ENCODE measurements around the gene CEP128.
A peak's percentile ranks its signal among the peaks of the same experiment; 100 is the strongest.

Gene CEP128

DNA sequence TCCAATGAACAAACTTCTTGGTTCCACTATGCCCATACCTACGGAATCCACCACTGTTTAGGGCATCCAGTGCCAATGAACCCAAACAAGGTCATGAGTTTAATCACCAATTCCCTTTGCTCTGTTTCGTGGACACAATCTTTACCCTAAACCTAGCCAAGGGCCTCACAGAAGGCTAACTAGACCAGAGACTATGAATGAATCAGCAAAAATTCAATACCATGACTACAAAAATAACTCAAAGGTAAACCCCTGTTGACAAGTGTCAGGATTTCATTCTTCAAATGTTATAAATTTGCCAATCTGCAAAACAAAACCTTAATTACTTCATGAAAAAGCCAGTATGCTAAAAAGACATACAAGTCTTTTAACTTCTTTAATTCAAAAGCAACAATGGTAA lies 96.7 kb downstream of the CEP128 start:
- H3K27me3 ChIP-seq (ENCODE audit: insufficient read depth, low read length, poor library complexity), result no peaks in the 10 kb centered on the region
- H2AFZ ChIP-seq (ENCODE audit: low read depth, low read length), result no peak overlapping the region
- no peak overlapping the region for H3K4me3 ChIP-seq (ENCODE audit: low read depth in 1 of 2, low read length in 2 of 2)
- H3K4me1 ChIP-seq (ENCODE audit: insufficient read depth, low read length), result peaks cover 10% of the 10 kb centered on the region; the same call in 1 of the 2 replicates
- no peak overlapping the region for H3K4me2 ChIP-seq (ENCODE audit: insufficient read depth, low read length)
- H4K20me1 ChIP-seq (ENCODE audit: insufficient read depth, low read length), result no peaks in the 10 kb centered on the region
- TF ChIP-seq, protein P1, sequence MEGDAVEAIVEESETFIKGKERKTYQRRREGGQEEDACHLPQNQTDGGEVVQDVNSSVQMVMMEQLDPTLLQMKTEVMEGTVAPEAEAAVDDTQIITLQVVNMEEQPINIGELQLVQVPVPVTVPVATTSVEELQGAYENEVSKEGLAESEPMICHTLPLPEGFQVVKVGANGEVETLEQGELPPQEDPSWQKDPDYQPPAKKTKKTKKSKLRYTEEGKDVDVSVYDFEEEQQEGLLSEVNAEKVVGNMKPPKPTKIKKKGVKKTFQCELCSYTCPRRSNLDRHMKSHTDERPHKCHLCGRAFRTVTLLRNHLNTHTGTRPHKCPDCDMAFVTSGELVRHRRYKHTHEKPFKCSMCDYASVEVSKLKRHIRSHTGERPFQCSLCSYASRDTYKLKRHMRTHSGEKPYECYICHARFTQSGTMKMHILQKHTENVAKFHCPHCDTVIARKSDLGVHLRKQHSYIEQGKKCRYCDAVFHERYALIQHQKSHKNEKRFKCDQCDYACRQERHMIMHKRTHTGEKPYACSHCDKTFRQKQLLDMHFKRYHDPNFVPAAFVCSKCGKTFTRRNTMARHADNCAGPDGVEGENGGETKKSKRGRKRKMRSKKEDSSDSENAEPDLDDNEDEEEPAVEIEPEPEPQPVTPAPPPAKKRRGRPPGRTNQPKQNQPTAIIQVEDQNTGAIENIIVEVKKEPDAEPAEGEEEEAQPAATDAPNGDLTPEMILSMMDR (IDR thresholded peaks at IDR 0.05; ENCODE audit: borderline replicate concordance, extremely low read depth, low read length, poor library complexity, severe bottlenecking), result no peak
- no peak for TF ChIP-seq EZH2 (IDR thresholded peaks at IDR 0.05; ENCODE audit: borderline replicate concordance, low read depth, low read length, severe bottlenecking)
- H3K27ac ChIP-seq (ENCODE audit: low read length), result no peak overlapping the region
- DNase-seq, result no peak
- H3K79me2 ChIP-seq (ENCODE audit: insufficient read depth, low read length), result peaks cover 7% of the 10 kb centered on the region; the same call in 1 of the 2 replicates
- no peaks in the 10 kb centered on the region for H3K9me3 ChIP-seq (ENCODE audit: insufficient read depth, low read length, severe bottlenecking)
- ATAC-seq (ENCODE audit: insufficient read depth, low read depth), result no peak
- H3K9ac ChIP-seq (ENCODE audit: low read depth, low read length), result no peak overlapping the region
- H3K36me3 ChIP-seq (ENCODE audit: insufficient read depth, low read length), result peaks cover 18% of the 10 kb centered on the region

DNA sequence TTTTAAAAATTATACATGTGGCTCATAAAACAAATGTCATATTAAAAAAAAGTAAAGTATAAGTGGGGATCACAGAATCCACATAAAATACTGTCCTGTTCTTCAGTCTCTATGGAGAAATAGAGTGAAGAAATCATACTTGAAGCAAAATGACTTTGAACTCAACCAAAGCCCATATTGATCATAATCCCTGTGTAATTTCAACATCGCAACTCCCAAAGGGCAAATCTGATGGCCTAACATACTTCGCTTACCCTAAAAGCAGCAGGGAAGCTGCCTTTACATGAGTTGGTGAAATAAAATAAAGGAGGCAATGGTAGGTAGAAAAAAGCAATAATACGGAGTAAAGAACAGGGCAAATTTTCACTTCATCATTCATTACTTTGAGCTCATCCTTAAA lies 101.8 kb downstream of the CEP128 start:
- Histone ChIP-seq H3K27ac (ENCODE audit: low read length) (no peak overlapping the region), H2AFZ (ENCODE audit: low read depth, low read length) (no peak overlapping the region), H3K4me2 (ENCODE audit: insufficient read depth, low read length) (no peak overlapping the region), H3K4me3 (ENCODE audit: low read depth in 1 of 2, low read length in 2 of 2) (no peak overlapping the region), H3K79me2 (ENCODE audit: insufficient read depth, low read length) (0 out of 2 replicates have a peak, but pooled peaks cover under 1% of the 10 kb centered on the region), H3K27me3 (ENCODE audit: insufficient read depth, low read length, poor library complexity) (no peaks in the 10 kb centered on the region), H3K9me3 (ENCODE audit: insufficient read depth, low read length, severe bottlenecking) (no peaks in the 10 kb centered on the region), H3K36me3 (ENCODE audit: insufficient read depth, low read length) (peaks cover 40% of the 10 kb centered on the region), H3K9ac (ENCODE audit: low read depth, low read length) (no peak overlapping the region), H4K20me1 (ENCODE audit: insufficient read depth, low read length) (no peaks in the 10 kb centered on the region), H3K4me1 (ENCODE audit: insufficient read depth, low read length) (no peaks in the 10 kb centered on the region; the same call in 1 of the 2 replicates)
- DNase-seq, result no peak
- TF ChIP-seq EZH2 (IDR thresholded peaks at IDR 0.05; ENCODE audit: borderline replicate concordance, low read depth, low read length, severe bottlenecking), result no peak
- TF ChIP-seq, protein P1 (IDR thresholded peaks at IDR 0.05; ENCODE audit: borderline replicate concordance, extremely low read depth, low read length, poor library complexity, severe bottlenecking), result no peak
- no peak for ATAC-seq (ENCODE audit: insufficient read depth, low read depth)

DNA sequence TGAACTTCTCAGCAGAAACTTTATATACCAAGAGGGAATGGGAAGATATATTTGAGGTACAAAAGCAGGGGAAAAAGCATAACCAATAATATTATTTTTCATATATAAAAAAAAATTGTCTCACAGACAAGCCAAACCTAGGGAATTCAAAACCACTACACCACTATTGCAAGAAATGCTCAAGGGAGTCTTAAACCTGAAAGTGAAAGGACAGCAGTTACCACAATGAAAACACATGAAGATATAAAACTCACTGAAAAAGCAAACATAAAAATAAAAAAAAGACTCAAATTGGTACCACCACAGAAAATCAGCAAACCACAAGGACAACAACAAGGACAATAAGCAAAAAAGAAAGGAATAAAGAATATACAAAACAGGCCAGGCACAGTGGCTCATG lies 131.9 kb downstream of the CEP128 start:
- no peak overlapping the region for H3K9ac ChIP-seq (ENCODE audit: low read depth, low read length)
- H3K4me2 ChIP-seq (ENCODE audit: insufficient read depth, low read length), result peak overlapping the region; percentile 57; the same call in 1 of the 2 replicates
- H2AFZ ChIP-seq (ENCODE audit: low read depth, low read length), result no peak overlapping the region
- no peak for TF ChIP-seq EZH2 (IDR thresholded peaks at IDR 0.05; ENCODE audit: borderline replicate concordance, low read depth, low read length, severe bottlenecking)
- TF ChIP-seq, protein P1 (IDR thresholded peaks at IDR 0.05; ENCODE audit: borderline replicate concordance, extremely low read depth, low read length, poor library complexity, severe bottlenecking), result no peak
- DNase-seq (no peak), ATAC-seq (ENCODE audit: insufficient read depth, low read depth) (peak; percentile 85)
- no peaks in the 10 kb centered on the region for H3K27me3 ChIP-seq (ENCODE audit: insufficient read depth, low read length, poor library complexity)
- H3K9me3 ChIP-seq (ENCODE audit: insufficient read depth, low read length, severe bottlenecking), result no peaks in the 10 kb centered on the region
- no peaks in the 10 kb centered on the region for H4K20me1 ChIP-seq (ENCODE audit: insufficient read depth, low read length)
- H3K4me3 ChIP-seq (ENCODE audit: low read depth in 1 of 2, low read length in 2 of 2), result no peak overlapping the region
- H3K36me3 ChIP-seq (ENCODE audit: insufficient read depth, low read length), result peaks cover 19% of the 10 kb centered on the region
- H3K27ac ChIP-seq (ENCODE audit: low read length), result peak overlapping the region; percentile 64; the same call in 1 of the 2 replicates
- peaks cover 3% of the 10 kb centered on the region; the same call in 1 of the 2 replicates for H3K79me2 ChIP-seq (ENCODE audit: insufficient read depth, low read length)
- H3K4me1 ChIP-seq (ENCODE audit: insufficient read depth, low read length), result peaks cover 42% of the 10 kb centered on the region

All from DND-41 (cell line).